HG02840 (cell line): Measurements from ENCODE around the gene IGF2BP3.
"Not testable (repeated sequence)": the region's sequence is repeated elsewhere in the genome, so short reads cannot be mapped to it uniquely, and the experiment has no call there.

Experiments used
- ATAC-seq: cut with Tn5 transposase; IDR thresholded peaks from one replicate; pipeline ENCODE4 v1.9.1; 2021; ENCODE audit warnings: mild to moderate bottlenecking, moderate library complexity, moderate number of reproducible peaks; ENCODE audit not compliant: unreplicated experiment, low FRiP score

Gene IGF2BP3

DNA sequence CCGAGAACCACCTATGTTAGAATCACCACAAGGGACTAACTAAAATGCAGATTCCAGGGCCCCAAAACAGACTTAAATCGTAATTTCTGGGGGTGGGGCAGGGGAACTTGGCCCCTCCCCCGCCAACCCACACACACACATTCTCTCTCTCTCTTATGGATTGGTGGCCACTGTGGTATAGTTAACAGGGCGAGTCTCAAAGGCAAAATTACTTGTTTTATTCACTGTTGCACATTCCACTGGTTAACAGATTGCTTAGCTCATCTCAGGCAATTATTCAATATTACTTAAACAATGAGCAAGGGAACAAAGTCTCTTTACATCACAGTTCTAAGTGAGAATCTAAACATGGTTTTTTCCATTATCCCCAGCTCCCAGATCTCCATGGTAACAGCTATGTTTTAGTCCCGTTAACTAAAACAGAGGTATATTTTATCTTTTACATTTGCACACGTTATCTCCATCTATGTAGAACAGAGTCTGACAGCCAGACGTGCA, 38.5 kb downstream of the IGF2BP3 start:
- ATAC-seq, result no peak

DNA sequence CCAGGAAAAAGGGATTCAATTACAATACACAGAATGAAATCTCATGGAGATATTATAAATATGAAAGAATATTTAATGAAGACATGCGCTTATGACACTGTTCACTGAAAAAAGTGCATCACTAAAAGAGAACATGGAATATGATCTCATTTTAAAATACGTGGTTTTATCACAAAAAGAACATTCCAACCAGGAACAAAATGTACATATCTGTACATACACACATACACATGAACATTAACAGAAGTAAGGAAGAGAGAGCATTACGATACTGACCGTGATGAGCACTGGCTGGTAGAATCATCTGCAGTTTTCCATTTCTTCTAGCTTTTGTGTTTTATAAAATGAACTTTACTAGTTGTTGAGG, 39.4 kb downstream of the IGF2BP3 start:
- ATAC-seq, result no peak

DNA sequence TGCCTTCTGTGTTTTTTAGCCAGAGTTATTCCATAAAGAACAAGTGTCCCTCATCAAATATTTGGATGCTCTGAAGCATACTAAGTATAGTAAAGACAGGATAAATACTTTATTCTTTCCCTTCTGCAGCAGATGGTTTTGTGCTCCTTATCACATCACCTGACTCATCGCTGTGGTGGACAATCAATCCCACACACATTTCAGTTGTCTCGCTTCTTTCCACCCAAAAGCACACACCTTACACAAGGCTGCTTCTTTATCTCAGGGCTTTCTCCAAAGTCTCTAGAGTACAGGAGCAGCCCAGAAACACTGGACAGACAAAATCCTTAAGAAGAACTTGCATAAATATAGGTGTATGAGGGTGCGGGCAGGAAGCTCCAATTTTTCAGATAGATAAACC, 43.4 kb downstream of the IGF2BP3 start:
- no peak for ATAC-seq

DNA sequence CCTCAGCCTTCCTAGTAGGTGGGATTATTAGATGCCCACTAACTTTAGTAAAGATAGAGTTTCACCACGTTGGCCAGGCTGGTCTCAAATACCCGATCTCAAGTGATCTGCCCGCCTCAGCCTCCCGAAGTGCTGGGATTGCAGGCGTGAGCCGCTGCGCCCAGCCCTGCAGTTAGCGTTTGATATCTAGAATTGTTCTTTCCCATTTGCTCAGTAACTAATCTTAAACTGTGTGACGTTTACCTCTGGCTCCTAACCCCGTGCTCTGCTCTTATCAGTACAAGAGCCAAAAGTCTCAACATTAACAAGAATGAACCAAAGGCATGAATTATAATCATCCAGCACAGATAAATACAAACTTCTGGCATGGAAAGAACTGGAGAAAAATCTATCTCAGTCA, 47.4 kb downstream of the IGF2BP3 start:
- ATAC-seq, result no peak

DNA sequence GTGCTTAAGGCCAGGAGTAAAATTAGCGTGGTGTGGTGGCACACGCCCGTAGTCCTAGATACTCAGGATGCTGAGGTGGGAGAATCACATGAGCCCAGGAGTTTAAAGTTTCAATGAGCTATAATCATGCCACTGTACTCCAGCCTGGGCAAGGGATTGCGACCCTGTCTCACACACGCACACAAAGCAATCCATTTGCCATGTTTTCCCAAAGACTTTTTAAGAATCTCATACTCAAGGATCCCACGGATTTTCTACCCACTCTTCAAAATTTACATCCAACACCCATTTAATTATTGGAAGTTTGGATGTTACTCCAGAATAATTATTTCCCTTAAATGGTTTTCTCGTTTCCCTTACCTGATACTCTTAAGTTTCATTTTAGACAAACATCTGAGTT, 47.9 kb downstream of the IGF2BP3 start:
- no peak for ATAC-seq

DNA sequence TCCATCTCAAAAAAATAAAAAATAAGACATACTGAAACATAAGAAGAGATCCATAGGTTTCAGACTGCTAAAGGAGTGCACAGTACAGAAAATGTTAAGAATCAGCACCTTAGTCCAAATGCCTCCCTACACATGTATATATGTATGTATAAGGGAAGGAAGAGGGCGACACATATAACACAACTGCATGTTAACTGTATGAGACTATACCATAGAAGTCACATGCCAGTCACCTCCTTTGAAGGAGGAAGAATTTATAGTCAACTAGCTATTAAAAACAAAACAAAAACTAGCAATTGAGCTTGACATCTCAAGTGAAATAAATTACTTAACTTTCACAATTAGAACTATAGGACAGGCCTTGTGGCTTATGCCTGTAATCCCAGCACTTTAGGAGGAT, 50.4 kb downstream of the IGF2BP3 start:
- no peak for ATAC-seq

DNA sequence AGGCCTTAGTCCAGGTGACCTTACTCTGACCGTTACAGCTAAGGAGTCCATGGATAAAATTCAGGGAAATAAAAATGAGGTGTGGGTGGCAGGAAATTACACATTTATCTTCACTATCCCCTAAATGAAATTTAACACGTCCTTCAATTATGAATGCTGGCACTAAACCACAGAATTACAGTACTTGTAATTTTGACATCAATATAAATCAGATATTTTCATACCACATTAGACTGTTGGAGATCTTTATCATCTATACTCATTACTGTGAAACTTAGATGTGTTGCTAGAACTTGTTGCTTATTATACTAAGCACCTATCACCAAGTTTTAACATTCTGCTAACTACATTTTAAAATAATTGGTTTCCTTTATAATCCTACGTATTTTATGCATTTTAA, 51.1 kb downstream of the IGF2BP3 start:
- no peak for ATAC-seq

DNA sequence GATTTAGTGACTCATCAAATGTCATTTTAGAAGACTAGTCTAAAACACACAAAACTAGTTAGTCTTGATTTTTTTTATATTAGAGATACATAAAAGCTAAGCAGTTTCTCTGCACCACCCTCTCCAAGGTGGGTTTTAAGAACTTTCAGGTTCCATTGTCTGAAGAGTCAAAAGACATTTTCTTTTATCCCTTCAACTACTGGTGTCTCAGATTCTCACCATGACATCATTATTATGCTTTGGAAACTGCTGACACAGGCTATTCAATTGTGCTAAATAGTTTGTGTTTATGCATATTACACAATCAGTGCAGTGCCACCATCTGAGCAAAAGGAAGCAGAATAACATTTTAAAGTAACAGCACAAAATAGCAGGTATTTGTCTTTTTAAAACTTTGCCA, 52.2 kb downstream of the IGF2BP3 start:
- no peak for ATAC-seq

DNA sequence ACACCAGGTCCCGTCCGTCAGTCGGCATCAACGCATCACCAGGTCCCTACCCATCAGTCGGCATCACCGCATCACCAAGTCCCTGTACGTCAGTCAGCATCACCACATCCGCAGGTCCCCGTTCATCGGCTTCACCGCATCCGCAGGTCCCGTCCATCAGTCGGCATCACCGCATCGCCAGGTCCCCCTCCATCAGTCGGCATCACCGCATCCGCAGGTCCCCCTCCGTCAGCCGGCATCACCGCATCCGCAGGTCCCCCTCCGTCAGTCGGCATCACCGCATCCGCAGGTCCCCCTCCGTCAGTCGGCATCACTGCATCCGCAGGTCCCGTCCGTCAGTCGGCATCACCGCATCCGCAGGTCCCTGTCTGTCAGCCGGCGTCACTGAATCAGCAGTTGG, 55.1 kb downstream of the IGF2BP3 start:
- no peak for ATAC-seq

DNA sequence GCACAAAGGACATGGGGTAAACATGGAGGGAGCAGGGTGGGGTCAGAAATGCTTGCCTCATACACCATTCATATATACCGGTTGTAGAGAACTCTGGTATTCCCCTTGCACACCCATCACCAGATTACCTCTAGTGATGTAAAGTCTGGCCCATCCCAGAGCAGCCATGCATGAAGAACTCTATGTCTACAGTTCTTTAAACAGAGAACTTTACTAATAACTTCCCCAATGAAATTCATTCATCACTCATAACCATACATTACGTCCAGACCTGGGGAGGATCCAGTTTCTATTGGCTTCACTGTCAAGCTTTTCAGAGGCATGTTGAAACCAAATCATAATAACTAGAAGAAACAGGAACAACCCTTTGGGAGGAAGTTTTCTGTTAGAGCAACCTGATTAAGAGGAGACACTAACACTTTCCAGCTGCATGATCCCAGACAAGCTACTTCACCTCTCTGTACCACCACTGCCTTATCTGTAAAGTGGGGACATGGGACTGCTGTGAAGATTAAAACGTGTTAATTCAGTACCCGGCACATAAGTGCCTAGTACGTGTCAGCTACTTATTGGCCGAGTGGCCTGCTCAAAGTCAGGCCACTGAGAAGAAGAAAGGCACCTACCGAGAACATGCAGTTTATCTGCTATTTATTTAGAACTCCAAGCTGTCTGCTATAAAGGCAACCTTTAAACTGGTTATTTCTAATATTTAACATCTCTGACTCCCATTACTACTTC, 59.7 kb downstream of the IGF2BP3 start:
- peak; percentile 81 for ATAC-seq

DNA sequence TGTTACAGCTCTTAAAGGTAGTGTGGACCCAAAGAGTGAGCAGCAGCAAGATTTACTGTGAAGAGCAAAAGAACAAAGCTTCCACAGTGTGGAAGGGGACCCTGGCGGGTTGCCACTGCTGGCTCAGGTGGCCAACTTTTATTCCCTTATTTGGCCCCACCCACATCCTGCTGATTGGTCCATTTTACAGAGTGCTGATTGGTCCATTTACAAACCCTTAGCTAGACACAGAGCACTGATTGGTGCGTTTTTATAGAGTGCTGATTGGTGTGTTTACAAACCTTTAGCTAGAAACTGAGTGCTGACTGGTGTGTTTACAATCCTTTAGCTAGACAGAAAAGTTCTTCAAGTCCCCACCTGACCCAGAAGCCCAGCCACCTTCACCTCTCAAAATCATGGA, 63.7 kb downstream of the IGF2BP3 start:
- not testable (repeated sequence) for ATAC-seq

DNA sequence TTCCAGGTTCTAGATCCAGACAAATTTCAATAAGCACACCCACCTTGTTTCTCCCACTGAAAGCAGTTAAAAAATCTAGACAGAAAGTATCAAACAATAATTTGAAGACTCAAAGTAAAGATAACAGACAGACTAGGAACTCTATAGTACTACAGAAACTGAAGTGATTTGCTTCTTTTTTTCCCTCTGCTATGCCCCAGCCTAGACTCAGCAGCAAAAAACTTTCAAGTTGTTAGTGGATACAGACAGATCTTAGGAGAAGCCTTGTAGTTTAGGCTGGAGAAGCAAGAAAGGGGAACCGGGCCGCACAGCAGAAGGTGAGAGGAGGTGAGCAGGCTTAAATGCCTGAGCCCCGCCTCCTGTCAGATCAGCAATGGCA, 65.1 kb downstream of the IGF2BP3 start:
- no peak for ATAC-seq

DNA sequence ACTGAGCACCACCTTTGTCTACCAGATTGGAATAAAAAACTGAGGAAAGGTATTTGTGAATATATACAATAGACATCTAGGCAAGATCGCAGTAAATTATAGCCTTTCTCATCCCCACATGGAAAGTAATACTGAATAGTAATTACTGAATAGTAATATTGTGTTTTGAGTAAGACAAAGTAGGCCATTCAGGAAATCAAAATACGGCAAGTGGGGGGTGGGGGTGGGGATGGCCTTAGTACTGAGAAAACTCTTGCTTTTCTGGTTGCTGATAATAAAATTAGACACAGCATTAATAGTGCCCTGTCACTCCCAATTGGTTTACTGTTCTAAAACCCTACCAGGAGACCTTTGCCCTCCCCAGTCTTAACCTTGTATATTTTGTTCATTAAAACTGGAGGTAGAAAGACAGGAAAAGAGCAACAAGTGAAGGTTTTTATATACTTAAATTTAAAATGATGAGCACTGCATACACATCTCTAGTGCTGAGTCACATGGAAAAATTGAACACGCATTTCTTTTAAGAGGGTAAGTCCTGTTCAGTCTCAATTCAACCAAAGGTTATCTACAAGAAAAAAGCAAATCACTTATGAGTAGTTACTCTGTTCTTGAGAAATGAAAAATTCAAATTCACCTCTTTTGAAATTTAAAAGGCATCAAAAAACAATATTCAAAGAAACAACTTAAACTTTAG, 65.6 kb downstream of the IGF2BP3 start:
- ATAC-seq, result no peak

DNA sequence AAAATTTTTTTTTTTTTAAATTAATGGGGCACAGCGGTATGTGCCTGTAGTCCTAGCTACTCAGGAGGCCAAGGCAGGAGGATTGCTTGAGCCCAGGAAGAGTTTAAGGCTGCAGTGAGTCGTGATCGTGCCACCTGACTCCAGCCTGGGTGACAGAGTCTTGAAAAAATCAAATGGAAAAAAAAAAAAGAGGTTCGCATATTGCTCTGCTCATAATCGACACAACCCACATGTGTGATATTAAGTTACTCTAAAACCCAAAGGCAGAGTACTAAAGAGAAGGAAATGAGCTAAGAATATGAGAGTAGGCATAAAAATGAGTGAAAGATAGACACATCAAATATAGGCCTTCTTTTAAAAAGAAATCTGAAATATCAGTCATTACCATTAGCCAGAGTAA, 66.3 kb downstream of the IGF2BP3 start:
- ATAC-seq, result no peak

DNA sequence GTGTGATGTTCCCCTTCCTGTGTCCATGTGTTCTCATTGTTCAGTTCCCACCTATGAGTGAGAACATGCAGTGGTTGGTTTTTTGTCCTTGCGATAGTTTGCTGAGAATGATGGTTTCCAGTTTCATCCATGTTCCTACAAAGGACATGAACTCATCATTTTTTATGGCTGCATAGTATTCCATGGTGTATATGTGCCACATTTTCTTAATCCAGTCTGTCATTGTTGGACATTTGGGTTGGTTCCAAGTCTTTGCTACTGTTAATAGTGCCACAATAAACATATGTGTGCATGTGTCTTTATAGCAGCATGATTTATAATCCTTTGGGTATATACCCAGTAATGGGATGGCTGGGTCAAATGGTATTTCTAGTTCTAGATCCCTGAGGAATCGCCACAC, 72.2 kb downstream of the IGF2BP3 start:
- ATAC-seq, result not testable (repeated sequence)

DNA sequence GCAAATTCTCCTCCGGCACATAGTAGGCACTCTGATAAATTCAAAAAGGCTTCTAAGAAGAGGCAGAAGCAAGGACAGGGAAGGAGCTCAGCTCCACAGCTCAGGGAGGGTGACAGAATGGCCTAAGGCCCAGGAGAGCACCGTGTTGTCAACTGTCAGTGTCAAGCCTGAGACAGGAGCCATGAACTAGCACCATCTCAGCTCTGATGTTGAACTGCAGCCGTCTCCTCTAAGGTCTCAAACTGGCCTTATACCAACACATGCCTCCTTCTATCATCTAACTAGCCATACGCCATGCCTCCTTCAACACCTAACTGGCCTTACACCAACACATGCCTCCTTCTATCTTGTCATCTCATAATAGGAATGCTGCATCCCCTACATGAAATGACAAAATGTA, 73.0 kb downstream of the IGF2BP3 start:
- no peak for ATAC-seq

DNA sequence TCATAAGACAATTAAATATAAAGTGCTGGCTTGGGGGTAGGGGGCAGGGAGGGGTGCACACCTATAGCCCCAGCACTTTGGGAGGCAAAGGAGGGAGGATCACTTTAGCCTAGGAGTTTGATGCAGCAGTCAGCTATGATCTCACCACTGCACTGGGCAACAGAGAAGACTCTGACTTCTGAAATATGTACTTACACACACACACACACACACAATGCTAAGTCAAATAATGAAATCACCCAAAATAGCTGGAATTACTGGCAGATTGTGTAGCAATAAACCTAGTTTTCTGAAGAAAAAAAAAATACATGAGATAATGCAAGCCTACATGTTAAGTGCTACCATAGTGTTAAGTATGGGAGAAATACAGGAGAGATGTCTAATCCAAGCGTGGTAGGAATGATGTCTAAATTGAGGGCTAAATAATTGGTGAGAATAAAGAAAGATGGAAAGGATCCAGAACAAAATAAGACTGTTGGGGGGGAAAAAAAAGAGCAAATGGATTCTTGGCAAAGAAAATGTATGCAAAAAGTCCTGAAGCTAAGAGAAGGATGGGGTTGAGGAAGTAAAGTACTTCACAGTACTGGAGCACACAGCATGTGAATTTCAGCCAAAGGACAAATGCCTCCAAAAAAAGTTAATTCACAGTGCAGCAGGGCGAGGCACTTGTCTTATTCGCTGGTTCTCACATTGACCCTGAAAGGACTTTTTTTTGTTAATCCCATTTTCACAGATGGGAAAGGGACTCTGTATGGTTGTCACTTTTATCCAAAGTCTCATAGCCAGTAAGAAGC, 73.9 kb downstream of the IGF2BP3 start:
- ATAC-seq, result no peak

DNA sequence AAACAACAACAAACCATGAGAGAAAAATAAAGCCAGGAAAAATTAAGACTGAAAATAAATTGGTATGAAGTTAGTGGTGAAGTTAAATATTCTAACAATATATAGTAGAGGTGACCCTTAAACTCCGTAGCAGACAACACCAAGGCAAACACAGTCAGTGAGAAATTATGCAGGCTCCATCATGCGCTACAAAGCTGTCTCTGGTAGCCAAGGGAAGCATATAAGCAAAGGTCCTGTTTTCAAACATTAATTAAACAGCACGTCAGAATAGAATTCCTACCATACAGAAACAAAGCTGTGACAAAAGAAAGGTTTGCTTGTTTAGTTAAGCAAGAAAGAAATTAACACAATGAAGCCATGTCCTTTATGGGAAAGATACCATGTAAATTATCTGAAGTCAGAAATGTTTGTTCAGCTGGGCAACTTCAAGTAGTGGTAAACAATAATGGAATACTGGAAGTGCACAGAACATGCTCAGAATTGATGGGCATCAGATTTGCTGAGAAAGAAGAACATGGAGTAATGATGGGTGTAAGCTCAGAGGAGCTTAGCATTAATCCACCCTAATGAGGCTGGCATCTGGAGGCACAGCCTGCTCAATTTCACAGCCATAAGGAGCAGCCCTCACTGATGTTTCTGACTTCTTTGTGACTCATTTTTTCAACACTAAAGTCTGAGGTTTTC, 75.7 kb downstream of the IGF2BP3 start:
- ATAC-seq, result no peak

DNA sequence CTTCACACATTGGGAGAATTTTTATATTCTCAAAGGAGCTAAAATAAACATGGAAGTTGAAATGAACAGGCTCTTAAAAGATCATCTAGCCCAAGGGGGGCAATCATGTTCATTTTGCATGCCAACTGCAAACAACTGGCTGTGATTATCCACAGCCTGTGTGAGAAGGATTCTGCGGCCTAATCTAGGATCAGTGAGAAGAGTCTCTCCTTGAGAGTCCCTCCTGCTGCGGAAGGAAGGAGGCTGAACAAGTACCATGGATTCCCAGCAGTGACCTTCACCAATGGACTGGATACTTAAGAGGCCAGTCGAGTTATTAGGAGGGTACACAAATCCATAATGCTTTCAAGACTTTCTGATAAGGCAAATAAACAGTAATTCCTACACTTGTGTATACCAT, 76.7 kb downstream of the IGF2BP3 start:
- ATAC-seq, result no peak

DNA sequence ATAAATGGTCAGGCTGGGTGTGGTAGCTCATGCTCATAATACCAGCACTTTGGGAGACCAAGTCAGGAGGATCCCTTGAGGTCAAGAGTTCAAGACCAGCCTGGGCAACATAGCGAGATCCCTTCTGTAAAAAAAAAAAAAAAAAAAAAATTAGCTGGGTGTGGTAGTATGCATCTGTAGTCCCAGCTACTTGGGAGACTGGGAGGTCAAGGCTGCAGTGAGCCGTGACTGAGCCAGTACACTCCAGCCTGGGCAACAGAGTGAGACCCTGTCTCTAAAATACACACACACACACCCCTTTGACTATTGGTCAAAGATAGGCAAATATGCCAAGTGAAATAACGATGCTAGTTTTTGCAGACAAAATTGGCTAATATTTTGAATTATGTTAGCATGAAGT, 80.6 kb downstream of the IGF2BP3 start:
- ATAC-seq, result no peak

DNA sequence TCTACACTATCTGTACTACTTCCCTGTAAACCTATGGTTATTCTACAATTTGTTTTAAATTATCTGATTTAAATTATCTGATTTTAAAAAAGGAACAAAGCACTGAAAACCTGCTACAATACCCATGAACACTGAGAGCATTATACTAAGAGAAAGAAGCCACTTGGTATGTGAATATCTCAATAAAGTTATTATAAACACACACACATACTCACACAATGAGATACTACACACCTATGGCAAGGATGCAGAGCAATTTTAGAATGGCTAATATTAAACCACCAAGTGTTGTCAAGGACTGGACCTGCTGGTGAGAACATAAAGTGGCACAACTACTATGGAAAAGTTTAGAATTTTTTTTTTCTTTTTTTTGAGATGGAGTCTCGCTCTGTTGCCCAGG, 82.7 kb downstream of the IGF2BP3 start:
- no peak for ATAC-seq
